ENCODE data around the gene TNFAIP8L1.

The TNFAIP8L1 gene

GRCh38 chr19:4700693-4700970 lies 61.3 kb downstream of the TNFAIP8L1 start:
- no peak for DNase-seq (ENCODE audit: low read depth)
- no peak overlapping the region for H3K4me3 ChIP-seq (ENCODE audit: low read depth, low read length)
- TF ChIP-seq, protein P1, sequence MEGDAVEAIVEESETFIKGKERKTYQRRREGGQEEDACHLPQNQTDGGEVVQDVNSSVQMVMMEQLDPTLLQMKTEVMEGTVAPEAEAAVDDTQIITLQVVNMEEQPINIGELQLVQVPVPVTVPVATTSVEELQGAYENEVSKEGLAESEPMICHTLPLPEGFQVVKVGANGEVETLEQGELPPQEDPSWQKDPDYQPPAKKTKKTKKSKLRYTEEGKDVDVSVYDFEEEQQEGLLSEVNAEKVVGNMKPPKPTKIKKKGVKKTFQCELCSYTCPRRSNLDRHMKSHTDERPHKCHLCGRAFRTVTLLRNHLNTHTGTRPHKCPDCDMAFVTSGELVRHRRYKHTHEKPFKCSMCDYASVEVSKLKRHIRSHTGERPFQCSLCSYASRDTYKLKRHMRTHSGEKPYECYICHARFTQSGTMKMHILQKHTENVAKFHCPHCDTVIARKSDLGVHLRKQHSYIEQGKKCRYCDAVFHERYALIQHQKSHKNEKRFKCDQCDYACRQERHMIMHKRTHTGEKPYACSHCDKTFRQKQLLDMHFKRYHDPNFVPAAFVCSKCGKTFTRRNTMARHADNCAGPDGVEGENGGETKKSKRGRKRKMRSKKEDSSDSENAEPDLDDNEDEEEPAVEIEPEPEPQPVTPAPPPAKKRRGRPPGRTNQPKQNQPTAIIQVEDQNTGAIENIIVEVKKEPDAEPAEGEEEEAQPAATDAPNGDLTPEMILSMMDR (IDR thresholded peaks at IDR 0.05; ENCODE audit: control insufficient read depth, extremely low read depth, insufficient read depth), result no peak

GRCh38 chr19:4701557-4701956 lies 62.2 kb downstream of the TNFAIP8L1 start:
- TF ChIP-seq, protein P1 (IDR thresholded peaks at IDR 0.05; ENCODE audit: control insufficient read depth, extremely low read depth, insufficient read depth), result no peak
- no peak for DNase-seq (ENCODE audit: low read depth)
- H3K4me3 ChIP-seq (ENCODE audit: low read depth, low read length), result no peak overlapping the region

GRCh38 chr19:4702764-4703163 lies 63.4 kb downstream of the TNFAIP8L1 start:
- H3K4me3 ChIP-seq (ENCODE audit: low read depth, low read length), result no peak overlapping the region
- DNase-seq (ENCODE audit: low read depth), result no peak
- TF ChIP-seq, protein P1 (IDR thresholded peaks at IDR 0.05; ENCODE audit: control insufficient read depth, extremely low read depth, insufficient read depth), result no peak

DNA sequence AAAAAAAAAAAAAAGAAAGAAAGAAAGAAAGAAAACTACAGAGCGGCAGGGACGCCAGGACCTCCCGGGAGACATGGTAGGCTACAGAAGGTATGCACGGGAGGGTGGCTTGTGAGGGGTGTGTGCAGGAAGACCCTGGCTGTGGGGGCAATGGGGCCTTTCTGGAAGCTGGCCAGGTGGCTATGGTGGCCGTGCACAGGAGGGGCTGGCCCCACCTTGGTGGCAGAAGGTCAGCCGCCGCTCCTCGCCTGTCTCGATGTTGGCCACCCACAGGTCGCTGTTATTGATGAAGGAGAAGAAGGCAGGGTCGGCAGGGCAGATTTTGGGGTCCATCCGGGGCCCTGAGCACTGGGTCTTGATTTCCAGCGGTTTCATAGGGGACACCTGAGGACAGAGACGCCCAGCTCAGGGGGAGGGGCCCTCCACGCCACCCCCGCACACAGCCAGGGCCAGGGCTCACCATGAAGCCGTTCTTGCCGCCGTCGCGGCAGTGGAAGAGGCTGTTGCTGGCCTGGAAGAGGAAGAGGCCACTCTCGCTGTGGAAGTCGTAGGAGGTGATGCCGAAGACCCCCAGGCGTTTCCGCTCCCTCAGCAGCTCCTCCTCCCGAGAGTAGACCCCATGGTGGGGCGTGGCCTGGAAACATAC lies 64.5 kb downstream of the TNFAIP8L1 start:
- DNase-seq (ENCODE audit: low read depth), result no peak
- TF ChIP-seq, protein P1 (IDR thresholded peaks at IDR 0.05; ENCODE audit: control insufficient read depth, extremely low read depth, insufficient read depth), result no peak
- H3K4me3 ChIP-seq (ENCODE audit: low read depth, low read length), result no peak overlapping the region

GRCh38 chr19:4704317-4704673 lies 65.0 kb downstream of the TNFAIP8L1 start:
- TF ChIP-seq, protein P1 (IDR thresholded peaks at IDR 0.05; ENCODE audit: control insufficient read depth, extremely low read depth, insufficient read depth), result no peak
- DNase-seq (ENCODE audit: low read depth), result no peak
- H3K4me3 ChIP-seq (ENCODE audit: low read depth, low read length), result no peak overlapping the region

All from LNCaP clone FGC (cell line).